ENCODE data around the gene GABRA5. TPM values are rescaled to one million over a fixed set of nuclear protein-coding genes. Genes with fewer than 3 reads are reported as not detected.
"Not testable (repeated sequence)": the region's sequence is repeated elsewhere in the genome, so short reads cannot be mapped to it uniquely, and the experiment has no call there.

GABRA5 gene
- total RNA-seq, 3 donors from 2014 or later = not detected

GRCh38 chr15:26888761-26889160 is 21.9 kb downstream of the GABRA5 start:
- H3K27me3 Mint-ChIP-seq (ENCODE audit: low read depth) = peaks cover 15% of the 10 kb centered on the region
- H3K4me3 Mint-ChIP-seq = no peak overlapping the region
- no peaks in the 10 kb centered on the region for H3K9me3 Mint-ChIP-seq
- DNase-seq (no peak), ATAC-seq (no peak)
- no peaks in the 10 kb centered on the region for H3K4me1 Mint-ChIP-seq (ENCODE audit: low read depth)
- H3K36me3 Mint-ChIP-seq (ENCODE audit: insufficient read depth) = no peaks in the 10 kb centered on the region

GRCh38 chr15:26889298-26889898 is 22.5 kb downstream of the GABRA5 start:
- ATAC-seq = no peak
- H3K4me3 Mint-ChIP-seq = no peak overlapping the region
- peaks cover 15% of the 10 kb centered on the region for H3K27me3 Mint-ChIP-seq (ENCODE audit: low read depth)
- H3K36me3 Mint-ChIP-seq (ENCODE audit: insufficient read depth) = no peaks in the 10 kb centered on the region
- DNase-seq = peak; percentile 17
- H3K9me3 Mint-ChIP-seq = no peaks in the 10 kb centered on the region
- no peaks in the 10 kb centered on the region for H3K4me1 Mint-ChIP-seq (ENCODE audit: low read depth)

GRCh38 chr15:26890451-26890850 is 23.6 kb downstream of the GABRA5 start:
- Mint-ChIP-seq H3K9me3 (no peaks in the 10 kb centered on the region), H3K4me3 (no peak overlapping the region), H3K4me1 (ENCODE audit: low read depth) (no peaks in the 10 kb centered on the region), H3K36me3 (ENCODE audit: insufficient read depth) (no peaks in the 10 kb centered on the region), H3K27me3 (ENCODE audit: low read depth) (peaks cover 15% of the 10 kb centered on the region)
- DNase-seq (no peak), ATAC-seq (no peak)

DNA sequence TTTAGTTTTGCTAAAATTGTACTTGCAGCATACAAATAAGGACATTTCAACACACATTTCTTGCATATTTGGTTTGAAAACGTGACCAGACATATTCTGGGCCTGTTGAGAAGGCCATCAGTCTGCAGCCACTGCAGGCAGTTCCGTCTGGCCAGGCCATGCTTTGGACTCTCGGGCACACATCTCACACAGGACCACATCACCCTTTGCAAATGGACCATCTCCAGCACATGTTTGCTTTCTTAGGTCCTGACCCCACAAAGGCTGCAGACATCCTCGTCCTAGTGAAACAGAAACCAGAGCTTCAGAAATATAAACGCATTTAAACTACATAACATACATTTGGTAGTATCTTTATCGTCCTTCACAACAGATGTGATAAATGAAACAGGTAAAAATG is 24.1 kb downstream of the GABRA5 start:
- ATAC-seq (no peak), DNase-seq (no peak)
- no peak overlapping the region for H3K4me3 Mint-ChIP-seq
- no peaks in the 10 kb centered on the region for H3K4me1 Mint-ChIP-seq (ENCODE audit: low read depth)
- H3K9me3 Mint-ChIP-seq = no peaks in the 10 kb centered on the region
- H3K36me3 Mint-ChIP-seq (ENCODE audit: insufficient read depth) = no peaks in the 10 kb centered on the region
- H3K27me3 Mint-ChIP-seq (ENCODE audit: low read depth) = peaks cover 15% of the 10 kb centered on the region

GRCh38 chr15:26891448-26892181 is 24.8 kb downstream of the GABRA5 start:
- peaks cover 15% of the 10 kb centered on the region for H3K27me3 Mint-ChIP-seq (ENCODE audit: low read depth)
- H3K36me3 Mint-ChIP-seq (ENCODE audit: insufficient read depth) = no peaks in the 10 kb centered on the region
- peak in 1 of 2 donors; percentile 42 for ATAC-seq
- DNase-seq = no peak
- H3K4me1 Mint-ChIP-seq (ENCODE audit: low read depth) = no peaks in the 10 kb centered on the region
- no peaks in the 10 kb centered on the region for H3K9me3 Mint-ChIP-seq
- H3K4me3 Mint-ChIP-seq = no peak overlapping the region

- Mint-ChIP-seq H3K4me3 (no peak overlapping the region), H3K27me3 (ENCODE audit: low read depth) (peaks cover 15% of the 10 kb centered on the region)
- no peak for DNase-seq
Measured at GRCh38 chr15:26892182-26892518, 25.3 kb downstream of the GABRA5 start.

DNA sequence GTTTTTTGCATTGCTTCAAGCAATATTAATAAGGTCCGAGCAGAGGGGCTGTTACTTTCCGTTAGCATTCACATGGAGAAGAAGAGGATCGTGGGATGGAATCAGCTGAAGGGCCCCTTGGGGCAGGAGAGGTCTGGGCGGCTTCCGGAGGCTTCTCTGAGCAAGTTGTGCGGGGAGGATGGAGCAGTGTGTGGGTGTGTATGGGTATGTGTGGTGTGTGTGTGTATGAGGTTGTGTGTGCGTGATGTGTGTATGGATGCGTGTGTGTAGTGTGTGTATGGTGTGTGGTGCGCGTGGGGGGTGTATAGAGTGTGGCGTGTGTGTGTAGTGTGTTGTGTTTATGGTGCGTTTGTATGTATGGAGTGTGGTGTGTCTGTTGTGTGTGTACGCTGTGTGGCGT is 25.8 kb downstream of the GABRA5 start:
- H3K4me1 Mint-ChIP-seq (ENCODE audit: low read depth) = no peaks in the 10 kb centered on the region
- H3K4me3 Mint-ChIP-seq = no peak overlapping the region
- H3K36me3 Mint-ChIP-seq (ENCODE audit: insufficient read depth) = no peaks in the 10 kb centered on the region
- no peak for DNase-seq
- peaks cover 15% of the 10 kb centered on the region for H3K27me3 Mint-ChIP-seq (ENCODE audit: low read depth)
- ATAC-seq = no peak
- no peaks in the 10 kb centered on the region for H3K9me3 Mint-ChIP-seq

More at GRCh38 chr15:26892182-26892518, 25.3 kb downstream of the GABRA5 start:
- no peaks in the 10 kb centered on the region for H3K9me3 Mint-ChIP-seq
- H3K4me1 Mint-ChIP-seq (ENCODE audit: low read depth) = no peaks in the 10 kb centered on the region
- no peaks in the 10 kb centered on the region for H3K36me3 Mint-ChIP-seq (ENCODE audit: insufficient read depth)
- no peak for ATAC-seq

DNA sequence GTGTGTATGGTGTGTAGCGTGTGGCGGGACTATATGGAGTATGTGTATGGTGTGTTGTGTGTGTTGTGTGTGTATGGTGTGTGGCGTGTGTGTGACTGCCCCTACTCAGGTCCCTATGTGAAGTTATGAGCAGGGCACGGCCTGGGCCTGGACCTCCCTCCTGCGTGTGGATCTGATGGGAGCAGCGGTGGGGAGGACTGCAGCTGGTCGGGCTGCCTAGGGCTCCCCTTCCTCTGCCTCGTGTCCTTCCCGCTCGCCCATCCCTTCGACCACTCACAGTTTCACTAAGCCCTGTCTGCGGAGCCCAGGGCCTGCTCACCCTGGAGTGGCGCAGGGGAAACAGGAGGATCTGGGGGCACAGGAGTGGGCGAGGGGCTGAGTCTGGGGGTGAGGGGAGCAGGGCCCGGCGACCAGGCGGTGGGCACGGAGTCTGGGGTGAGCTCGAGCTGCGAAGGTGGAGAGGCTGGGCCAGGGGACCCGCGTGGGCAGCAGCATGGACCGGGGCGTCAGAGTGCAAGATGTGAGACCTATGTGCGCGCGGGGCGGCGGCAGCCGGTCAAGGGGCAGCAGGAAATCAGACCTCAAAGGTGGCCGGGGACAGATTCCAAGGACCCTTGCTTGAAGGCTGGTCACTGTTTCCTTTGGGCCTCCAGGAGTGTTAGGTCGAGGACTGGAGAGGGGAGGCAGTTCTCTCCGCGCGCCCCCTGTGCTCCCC is 26.6 kb downstream of the GABRA5 start:
- Mint-ChIP-seq H3K36me3 (ENCODE audit: insufficient read depth) (no peaks in the 10 kb centered on the region), H3K4me3 (no peak overlapping the region), H3K27me3 (ENCODE audit: low read depth) (peaks cover 15% of the 10 kb centered on the region), H3K9me3 (no peaks in the 10 kb centered on the region), H3K4me1 (ENCODE audit: low read depth) (no peaks in the 10 kb centered on the region)
- no peak for ATAC-seq
- DNase-seq = no peak

GRCh38 chr15:26894181-26894580 is 27.3 kb downstream of the GABRA5 start:
- H3K36me3 Mint-ChIP-seq (ENCODE audit: insufficient read depth) = no peaks in the 10 kb centered on the region
- no peaks in the 10 kb centered on the region for H3K9me3 Mint-ChIP-seq
- H3K4me3 Mint-ChIP-seq = no peak overlapping the region
- H3K4me1 Mint-ChIP-seq (ENCODE audit: low read depth) = no peaks in the 10 kb centered on the region
- peaks cover 15% of the 10 kb centered on the region for H3K27me3 Mint-ChIP-seq (ENCODE audit: low read depth)
- ATAC-seq = no peak
- DNase-seq = no peak

DNA sequence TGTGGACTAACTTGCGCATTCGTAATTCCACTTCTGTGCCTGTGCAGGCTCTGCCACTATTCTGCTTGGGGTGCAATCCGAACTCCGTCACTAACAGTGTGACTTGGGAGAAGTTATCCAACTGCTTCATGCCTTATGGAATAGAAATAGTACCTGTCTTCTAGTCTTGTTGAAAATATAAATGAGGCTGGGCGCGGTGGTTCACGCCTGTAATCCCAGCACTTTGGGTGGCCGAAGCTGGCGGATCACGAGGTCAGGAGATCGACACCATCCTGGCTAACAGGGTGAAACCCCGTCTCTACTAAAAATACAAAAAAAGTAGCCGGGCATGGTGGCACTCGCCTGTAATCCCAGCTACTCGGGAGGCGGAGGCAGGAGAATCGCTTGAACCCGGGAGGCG is 28.5 kb downstream of the GABRA5 start:
- not testable (repeated sequence) for ATAC-seq; H3K36me3 Mint-ChIP-seq (ENCODE audit: insufficient read depth); H3K4me1 Mint-ChIP-seq (ENCODE audit: low read depth); H3K9me3 Mint-ChIP-seq; DNase-seq; H3K4me3 Mint-ChIP-seq
- peaks cover 15% of the 10 kb centered on the region for H3K27me3 Mint-ChIP-seq (ENCODE audit: low read depth)

GRCh38 chr15:26899658-26900057 is 32.8 kb downstream of the GABRA5 start:
- Mint-ChIP-seq H3K27me3 (ENCODE audit: low read depth) (no peaks in the 10 kb centered on the region), H3K36me3 (ENCODE audit: insufficient read depth) (no peaks in the 10 kb centered on the region), H3K4me1 (ENCODE audit: low read depth) (no peaks in the 10 kb centered on the region), H3K4me3 (no peak overlapping the region), H3K9me3 (peaks cover 17% of the 10 kb centered on the region)
- DNase-seq = no peak
- no peak for ATAC-seq

DNA sequence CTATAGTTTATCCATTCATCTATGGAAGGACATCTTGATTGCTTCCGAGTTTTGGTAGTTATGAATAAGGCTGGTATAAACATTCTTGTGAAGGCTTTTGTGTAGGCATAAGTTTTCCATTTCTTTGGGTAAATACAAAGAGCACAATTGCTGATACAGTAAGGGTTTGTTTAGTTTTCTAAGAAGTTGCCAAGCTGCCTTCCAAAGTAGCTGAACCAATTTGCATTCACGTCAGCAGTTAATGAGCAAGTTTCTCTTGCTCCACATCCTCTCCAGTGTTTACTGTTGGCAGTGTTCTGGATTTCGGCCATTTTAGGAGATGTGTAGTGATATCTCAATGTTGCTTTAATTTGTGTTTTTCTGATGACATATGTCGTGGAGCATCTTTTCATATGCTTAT is 34.2 kb downstream of the GABRA5 start:
- DNase-seq (no peak), ATAC-seq (no peak)
- Mint-ChIP-seq H3K4me1 (ENCODE audit: low read depth) (no peaks in the 10 kb centered on the region), H3K4me3 (no peak overlapping the region), H3K36me3 (ENCODE audit: insufficient read depth) (no peaks in the 10 kb centered on the region), H3K9me3 (peaks cover 31% of the 10 kb centered on the region), H3K27me3 (ENCODE audit: low read depth) (no peaks in the 10 kb centered on the region)

DNA sequence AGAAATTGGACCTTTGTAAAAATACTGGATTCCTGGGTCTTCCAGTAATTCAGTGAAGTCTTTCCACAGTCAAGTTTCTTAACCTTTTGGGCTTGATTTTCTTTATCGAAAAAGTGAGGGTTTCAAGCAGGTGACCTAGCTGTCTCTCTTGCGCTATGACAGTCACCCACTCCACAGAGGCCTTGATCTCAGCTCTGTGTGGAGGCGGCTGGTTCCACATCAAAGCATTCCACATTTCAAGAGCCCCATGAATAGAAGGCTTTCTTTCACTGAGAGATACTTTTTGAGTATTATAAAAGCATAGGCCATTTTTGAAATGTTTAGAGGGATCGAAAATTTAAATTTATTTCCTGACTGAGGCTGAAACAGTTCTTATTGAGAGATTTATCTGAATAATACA is 43.9 kb downstream of the GABRA5 start:
- Mint-ChIP-seq H3K4me1 (ENCODE audit: low read depth) (no peaks in the 10 kb centered on the region), H3K9me3 (peaks cover 12% of the 10 kb centered on the region), H3K36me3 (ENCODE audit: insufficient read depth) (no peaks in the 10 kb centered on the region), H3K27me3 (ENCODE audit: low read depth) (no peaks in the 10 kb centered on the region), H3K4me3 (no peak overlapping the region)
- ATAC-seq (no peak), DNase-seq (no peak)

GRCh38 chr15:26921433-26921832 is 54.6 kb downstream of the GABRA5 start:
- H3K27me3 Mint-ChIP-seq (ENCODE audit: low read depth) = no peaks in the 10 kb centered on the region
- H3K4me3 Mint-ChIP-seq = no peak overlapping the region
- H3K36me3 Mint-ChIP-seq (ENCODE audit: insufficient read depth) = no peaks in the 10 kb centered on the region
- peaks cover 11% of the 10 kb centered on the region for H3K9me3 Mint-ChIP-seq
- no peak for ATAC-seq
- no peak for DNase-seq
- no peaks in the 10 kb centered on the region for H3K4me1 Mint-ChIP-seq (ENCODE audit: low read depth)

DNA sequence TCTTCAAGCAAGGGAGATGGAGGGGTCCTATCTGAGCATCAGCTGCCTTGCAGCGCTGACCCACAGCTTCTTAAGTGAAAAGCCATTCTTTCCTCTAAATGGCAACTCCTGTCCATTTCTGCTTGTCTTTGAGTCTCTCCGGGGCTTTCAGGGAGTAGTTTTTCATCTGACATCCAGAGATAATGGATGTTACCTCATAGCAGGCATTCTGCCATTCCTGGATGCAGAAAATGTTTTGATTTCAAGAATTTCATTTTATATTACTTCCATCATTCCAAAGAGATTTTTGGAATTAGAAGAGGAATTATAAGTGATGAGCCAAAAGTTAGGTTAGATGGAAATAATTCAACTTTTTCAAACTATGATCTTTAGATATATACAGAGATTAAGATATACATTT is 59.2 kb downstream of the GABRA5 start:
- Mint-ChIP-seq H3K4me3 (no peak overlapping the region), H3K9me3 (no peaks in the 10 kb centered on the region), H3K27me3 (ENCODE audit: low read depth) (no peaks in the 10 kb centered on the region), H3K36me3 (ENCODE audit: insufficient read depth) (no peaks in the 10 kb centered on the region), H3K4me1 (ENCODE audit: low read depth) (no peaks in the 10 kb centered on the region)
- DNase-seq (no peak), ATAC-seq (no peak)

Data from activated T-cell treated with anti-CD3 and anti-CD28 coated beads, Interleukin-2, amount 50 U/mL, for 4 hours (primary cell).